NCI-H2171 treated with DMSO at 0.1 percent for 48 hours (cell line): ENCODE data around the gene FRMPD3.

Experiments
- DNase-seq: peaks from one replicate; lab custom pipeline; 2025; lab: John Stamatoyannopoulos, UW

Gene FRMPD3

DNA sequence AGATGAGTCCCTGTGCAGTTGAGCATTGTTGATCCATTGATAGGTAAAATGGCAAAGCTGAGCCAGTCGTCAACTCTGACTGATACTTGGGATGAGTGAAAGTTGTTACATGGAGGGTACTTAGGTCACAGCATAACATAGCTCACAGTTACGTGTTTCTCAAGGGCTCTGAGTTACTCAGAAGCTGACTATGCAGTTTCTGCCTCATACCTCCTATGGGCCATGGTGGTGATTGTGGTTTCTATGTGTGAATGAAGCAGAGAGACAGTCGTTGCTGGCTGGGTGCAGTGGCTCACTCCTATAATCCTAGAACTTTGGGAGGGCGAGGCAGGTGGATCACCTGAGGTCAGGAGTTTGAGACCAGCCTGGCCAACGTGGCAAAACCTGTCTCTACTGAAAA is 30.8 kb downstream of the FRMPD3 start:
- no peak for DNase-seq

DNA sequence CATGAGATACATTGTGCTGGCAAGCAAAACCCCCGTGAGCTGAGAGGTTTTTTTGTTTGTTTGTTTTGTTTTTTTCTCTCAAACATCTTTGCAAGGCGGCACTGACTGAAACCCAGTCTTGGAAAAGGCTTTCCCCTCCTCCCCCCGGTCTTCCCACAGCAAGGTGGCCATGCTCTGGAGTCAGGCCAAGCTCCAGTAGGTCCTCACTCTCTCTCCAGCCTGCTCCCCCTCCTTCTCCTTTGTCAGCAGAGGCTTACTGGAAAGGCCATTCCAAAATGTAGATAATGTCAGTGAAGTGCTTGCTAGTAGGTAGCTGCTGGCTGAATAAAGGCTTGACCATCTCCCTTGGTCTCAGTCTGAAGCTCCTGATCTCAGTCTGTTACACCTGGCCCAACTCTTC is 32.6 kb downstream of the FRMPD3 start:
- DNase-seq = no peak

DNA sequence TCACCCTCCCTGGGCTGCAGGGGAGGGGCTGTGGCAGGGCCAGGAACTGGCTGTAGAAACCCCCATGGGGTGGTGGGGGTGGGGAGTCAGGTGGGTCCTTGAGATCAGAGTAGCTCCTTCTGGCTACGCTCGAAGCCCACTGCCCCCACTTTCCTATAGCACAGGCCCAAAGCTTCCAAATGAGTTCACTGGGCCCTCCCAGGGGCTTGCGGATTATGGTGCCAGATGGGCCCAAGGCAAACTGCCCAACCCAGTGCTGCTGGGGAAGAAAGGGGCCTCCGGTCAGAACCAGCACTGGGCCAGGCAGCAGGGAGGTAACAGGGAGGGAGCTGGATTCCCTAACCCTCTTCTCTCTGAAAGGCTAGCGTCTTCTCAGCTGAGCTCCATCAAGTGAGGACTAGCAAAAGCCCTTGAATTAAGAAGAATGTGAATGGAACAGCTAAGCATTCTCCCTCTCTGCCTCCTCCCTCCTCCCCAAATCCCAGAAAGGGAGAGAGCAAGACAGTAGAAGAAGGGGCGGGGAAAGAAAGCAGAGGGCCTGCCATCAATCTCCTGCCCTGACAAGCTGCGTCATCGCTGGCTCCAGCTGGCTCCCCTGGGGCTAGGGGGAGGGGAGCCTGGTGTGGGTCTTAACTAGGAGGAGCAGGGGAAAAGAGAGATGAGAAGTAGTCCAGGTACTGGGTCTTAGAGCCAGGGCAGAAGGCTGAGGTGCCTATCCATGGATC is 34.7 kb downstream of the FRMPD3 start:
- DNase-seq = peak; percentile 69

GRCh38 chrX:107485013-107485412 is 35.6 kb downstream of the FRMPD3 start:
- DNase-seq = no peak

- no peak for DNase-seq
Observed at GRCh38 chrX:107493141-107493540, 43.7 kb downstream of the FRMPD3 start.

DNA sequence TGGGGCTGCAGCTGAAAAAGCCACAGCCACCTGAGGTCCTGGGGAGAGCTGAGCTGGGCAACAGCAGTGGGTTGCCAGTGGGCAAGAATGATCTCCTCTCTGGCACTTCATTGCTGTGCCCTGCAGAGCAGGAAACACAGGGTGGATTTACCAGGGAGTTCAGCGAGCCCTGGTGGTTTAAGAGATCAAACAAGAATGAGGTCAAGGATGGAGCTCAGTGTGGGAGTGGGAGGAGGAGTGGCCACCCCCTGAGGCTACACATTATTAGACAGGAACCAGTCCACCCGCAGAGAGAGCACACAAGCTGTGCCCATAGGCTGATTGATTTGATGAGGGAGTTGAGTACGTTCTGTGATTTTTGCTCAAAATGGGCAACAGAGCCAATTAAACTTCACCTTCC is 47.3 kb downstream of the FRMPD3 start:
- DNase-seq = no peak
